Spleen (tissue), 11 donors: ENCODE results near the gene TMEM233. TPM values are rescaled to one million over a fixed set of nuclear protein-coding genes. Genes with fewer than 3 reads are reported as not detected.
A peak's percentile ranks its signal among the peaks of the same experiment; 100 is the strongest.

Source experiments
- DNase-seq: peaks from one replicate; pipeline ENCODE4 v3.0.0-alpha.2; 2020
- H3K27ac ChIP-seq, 8 donors: fragments of 200-600 bp; sonication (generic) in 7 of 8; 1 replicate in 4 of 8; 2 replicates in 4 of 8; pipeline versions ENCODE4 v1.5.0 to v1.8.0; 2016 to 2021; ENCODE audit warnings: inconsistent platforms in 4 of 8, mild to moderate bottlenecking in 4 of 8, moderate library complexity in 1 of 8
- H3K27me3 ChIP-seq, 7 donors: fragments of 200-600 bp; sonication (generic) in 6 of 7; replicated peaks in 1 of 7; 1 replicate in 4 of 7; 2 replicates in 3 of 7; pipeline versions ENCODE4 v1.5.0 to v1.8.0; 2016 to 2021; ENCODE audit warnings: inconsistent platforms in 3 of 7, mild to moderate bottlenecking in 1 of 7
- H3K36me3 ChIP-seq, 6 donors: fragments of 200-600 bp; sonication (generic) in 5 of 6; 1 replicate in 4 of 6; 2 replicates in 2 of 6; pipeline versions ENCODE4 v1.5.0 to v1.8.0; 2016 to 2021; ENCODE audit warnings: inconsistent platforms in 2 of 6
- H3K4me1 ChIP-seq, 6 donors: fragments of 200-600 bp; sonication (generic) in 5 of 6; 1 replicate in 3 of 6; 2 replicates in 3 of 6; pipeline versions ENCODE4 v1.5.0 to v1.8.0; 2016 to 2021; ENCODE audit warnings: inconsistent platforms in 3 of 6
- H3K4me3 ChIP-seq, 8 donors: fragments of 200-600 bp; sonication (generic) in 7 of 8; 1 replicate in 4 of 8; 2 replicates in 4 of 8; pipeline versions ENCODE4 v1.5.0 to v1.8.0; 2016 to 2021; ENCODE audit warnings: inconsistent platforms in 4 of 8, mild to moderate bottlenecking in 4 of 8, moderate library complexity in 2 of 8
- H3K9me3 ChIP-seq, 8 donors: fragments of 200-600 bp; sonication (generic) in 7 of 8; 1 replicate in 4 of 8; 2 replicates in 4 of 8; pipeline versions ENCODE4 v1.5.0 to v1.8.0; 2016 to 2021; ENCODE audit warnings: inconsistent platforms in 4 of 8
- POLR2A ChIP-seq, 3 donors: fragments of 450-650 bp; IDR thresholded peaks; one replicate each; pipeline ENCODE4 v1.5.1; 2017; ENCODE audit warnings: antibody characterized with exemption in 3 of 3, mild to moderate bottlenecking in 1 of 3
- POLR2AphosphoS5 ChIP-seq, 3 donors: sonication (generic); formaldehyde crosslinking; IDR thresholded peaks; one replicate each; pipeline ENCODE4 v1.5.1; 2017; ENCODE audit warnings: antibody characterized with exemption in 3 of 3
- WGBS, 5 donors: extraction: QIAGEN DNeasy Blood & Tissue Kit in 3 of 5; methylation state at CpG; one replicate each; pipeline versions ENCODE4 v1.1.5 to v1.1.7; 2013 to 2018; 5-methylcytosine and 5-hydroxymethylcytosine counted together
- intact Hi-C: fragments of 100-400 bp; cut with DNase I; formaldehyde crosslinking; loops from one replicate; pipeline ENCODE4 v1.15.0; 2023; ENCODE audit warnings: low total_unique reads
- polyA plus RNA-seq, 3 donors: library from polyadenylated mRNA; stranded (reverse); fragments of 200-250 nt; gene quantifications; one replicate each; pipeline ENCODE4 v1.2.1, GENCODE V29; 2013
- total RNA-seq, 7 donors: library from RNA; depleted of rRNA in 3 of 7; stranded (reverse); fragments of >200 nt in 3 of 7; fragmentation: NEBNext Ultra II Directional in 4 of 7; extraction: Animal tissue kit (Norgen Biotek cat#: 25700) in 4 of 7; gene quantifications; one replicate each; pipeline versions ENCODE4 v1.1.0 to v1.2.1, GENCODE V29; 2016 to 2021
- TF ChIP-seq, protein P1 (sequence below), 11 experiments: fragments of 200-600 bp in 7 of 11; fragments of 450-650 bp in 4 of 11; sonication (generic) in 4 of 11; IDR thresholded peaks in 8 of 11; conservative IDR thresholded peaks in 3 of 11; 1 replicate in 7 of 11; 2 replicates in 4 of 11; pipeline versions ENCODE4 v1.4.0 to v1.8.0; 2016 to 2021; ENCODE audit warnings: antibody characterized with exemption in 11 of 11, inconsistent platforms in 4 of 11, mild to moderate bottlenecking in 1 of 11
- donor health status: healthy with polysubstance abuse.
- donor health status: DM: no; HTN: no; CAD: no; lungs with moderate emphysema.
- donor health status: DM: no; HTN: no; CAD: no.
- donor health status: Bipolar disorder and iron deficiency.
- donor health status: healthy.
- donor health status: DM: no; HTN: no; CAD: no.
- donor health status: DM: yes; HTN: yes; CAD: no.

Gene TMEM233
- total and polyA plus RNA-seq, 10 donors = 0.15 to 0.74 (median 0.34) TPM; not detected in 1

DNA sequence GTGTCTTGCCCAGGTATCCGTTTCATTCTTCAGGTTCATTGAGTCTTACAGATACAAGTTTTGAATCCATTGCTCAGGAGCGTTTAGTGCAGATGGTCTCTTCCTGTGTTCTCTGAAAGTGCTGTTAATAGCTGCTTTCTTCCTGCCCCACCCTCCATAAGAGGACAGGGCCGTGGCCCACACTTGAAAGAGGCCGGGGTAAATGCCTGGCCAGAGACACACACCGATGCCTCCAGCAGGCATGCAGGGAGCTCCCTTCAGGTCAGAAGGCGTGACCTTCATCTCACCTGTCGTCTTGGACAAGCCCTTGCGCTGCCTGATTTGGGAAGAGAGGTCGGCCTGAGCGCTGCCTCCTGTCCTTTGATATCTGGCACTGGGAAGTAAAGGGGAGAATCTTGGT lies 85.9 kb downstream of the TMEM233 start:
- TF ChIP-seq POLR2AphosphoS5 (IDR thresholded peaks at IDR 0.05) (peak; percentile 39 to 57 (median 55)), POLR2A (IDR thresholded peaks at IDR 0.05) (no peak)
- TF ChIP-seq, protein P1, sequence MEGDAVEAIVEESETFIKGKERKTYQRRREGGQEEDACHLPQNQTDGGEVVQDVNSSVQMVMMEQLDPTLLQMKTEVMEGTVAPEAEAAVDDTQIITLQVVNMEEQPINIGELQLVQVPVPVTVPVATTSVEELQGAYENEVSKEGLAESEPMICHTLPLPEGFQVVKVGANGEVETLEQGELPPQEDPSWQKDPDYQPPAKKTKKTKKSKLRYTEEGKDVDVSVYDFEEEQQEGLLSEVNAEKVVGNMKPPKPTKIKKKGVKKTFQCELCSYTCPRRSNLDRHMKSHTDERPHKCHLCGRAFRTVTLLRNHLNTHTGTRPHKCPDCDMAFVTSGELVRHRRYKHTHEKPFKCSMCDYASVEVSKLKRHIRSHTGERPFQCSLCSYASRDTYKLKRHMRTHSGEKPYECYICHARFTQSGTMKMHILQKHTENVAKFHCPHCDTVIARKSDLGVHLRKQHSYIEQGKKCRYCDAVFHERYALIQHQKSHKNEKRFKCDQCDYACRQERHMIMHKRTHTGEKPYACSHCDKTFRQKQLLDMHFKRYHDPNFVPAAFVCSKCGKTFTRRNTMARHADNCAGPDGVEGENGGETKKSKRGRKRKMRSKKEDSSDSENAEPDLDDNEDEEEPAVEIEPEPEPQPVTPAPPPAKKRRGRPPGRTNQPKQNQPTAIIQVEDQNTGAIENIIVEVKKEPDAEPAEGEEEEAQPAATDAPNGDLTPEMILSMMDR (IDR thresholded peaks at IDR 0.05 in 8 of 11, conservative IDR thresholded peaks at IDR 0.05 in 3 of 11) = no peak
- H3K27ac ChIP-seq = peak overlapping the region in 5 of 8 donors; percentile 29 to 81 (median 55)
- H3K27me3 ChIP-seq = no peaks in the 10 kb centered on the region
- H3K4me3 ChIP-seq = no peak overlapping the region
- 75 to 93% (median 81%) methylated on average over 6 to 10 of the region's 10 CpGs for WGBS, 5 donors
- DNase-seq = no peak
- peaks cover 6 to 79% (median 75%) of the 10 kb centered on the region in 6 donors for H3K36me3 ChIP-seq
- peaks cover 7 to 75% (median 34%) of the 10 kb centered on the region in 6 donors for H3K4me1 ChIP-seq
- H3K9me3 ChIP-seq = no peaks in the 10 kb centered on the region
- intact Hi-C loops = no loop called here

DNA sequence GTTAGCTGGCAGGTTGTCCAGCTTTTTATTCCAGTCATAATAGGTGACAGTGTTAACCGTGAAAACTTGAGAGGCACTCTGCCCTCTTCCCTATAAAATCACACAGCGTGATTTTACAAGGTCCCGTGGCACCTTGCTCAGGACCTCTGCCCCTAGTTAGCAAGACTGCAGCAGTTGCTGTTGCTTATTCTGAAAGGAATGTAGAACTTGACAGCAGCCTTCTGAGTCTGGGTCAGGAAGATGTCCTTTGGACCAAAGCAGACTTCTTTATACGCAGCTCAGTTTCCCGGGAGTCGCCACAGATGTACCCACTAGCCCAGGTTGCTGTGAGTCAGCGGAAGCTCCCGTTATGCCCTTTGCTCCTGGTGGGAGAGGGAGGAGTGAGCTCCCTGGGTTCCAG lies 87.5 kb downstream of the TMEM233 start:
- peaks cover 0 to 58% (median 27%) of the 10 kb centered on the region in 6 donors for H3K4me1 ChIP-seq
- no peaks in the 10 kb centered on the region for H3K9me3 ChIP-seq
- no peak for DNase-seq
- no peaks in the 10 kb centered on the region for H3K27me3 ChIP-seq
- TF ChIP-seq, protein P1 (IDR thresholded peaks at IDR 0.05 in 8 of 11, conservative IDR thresholded peaks at IDR 0.05 in 3 of 11) = no peak
- TF ChIP-seq POLR2AphosphoS5 (IDR thresholded peaks at IDR 0.05) (no peak), POLR2A (IDR thresholded peaks at IDR 0.05) (no peak)
- intact Hi-C loops = no loop called here
- 92 to 98% (median 96%) methylated on average over 7 to 8 of the region's 8 CpGs for WGBS, 5 donors
- peaks cover 6 to 62% (median 61%) of the 10 kb centered on the region in 6 donors for H3K36me3 ChIP-seq
- H3K27ac ChIP-seq = peak overlapping the region in 4 of 8 donors; percentile 74 to 81 (median 76)
- no peak overlapping the region for H3K4me3 ChIP-seq

DNA sequence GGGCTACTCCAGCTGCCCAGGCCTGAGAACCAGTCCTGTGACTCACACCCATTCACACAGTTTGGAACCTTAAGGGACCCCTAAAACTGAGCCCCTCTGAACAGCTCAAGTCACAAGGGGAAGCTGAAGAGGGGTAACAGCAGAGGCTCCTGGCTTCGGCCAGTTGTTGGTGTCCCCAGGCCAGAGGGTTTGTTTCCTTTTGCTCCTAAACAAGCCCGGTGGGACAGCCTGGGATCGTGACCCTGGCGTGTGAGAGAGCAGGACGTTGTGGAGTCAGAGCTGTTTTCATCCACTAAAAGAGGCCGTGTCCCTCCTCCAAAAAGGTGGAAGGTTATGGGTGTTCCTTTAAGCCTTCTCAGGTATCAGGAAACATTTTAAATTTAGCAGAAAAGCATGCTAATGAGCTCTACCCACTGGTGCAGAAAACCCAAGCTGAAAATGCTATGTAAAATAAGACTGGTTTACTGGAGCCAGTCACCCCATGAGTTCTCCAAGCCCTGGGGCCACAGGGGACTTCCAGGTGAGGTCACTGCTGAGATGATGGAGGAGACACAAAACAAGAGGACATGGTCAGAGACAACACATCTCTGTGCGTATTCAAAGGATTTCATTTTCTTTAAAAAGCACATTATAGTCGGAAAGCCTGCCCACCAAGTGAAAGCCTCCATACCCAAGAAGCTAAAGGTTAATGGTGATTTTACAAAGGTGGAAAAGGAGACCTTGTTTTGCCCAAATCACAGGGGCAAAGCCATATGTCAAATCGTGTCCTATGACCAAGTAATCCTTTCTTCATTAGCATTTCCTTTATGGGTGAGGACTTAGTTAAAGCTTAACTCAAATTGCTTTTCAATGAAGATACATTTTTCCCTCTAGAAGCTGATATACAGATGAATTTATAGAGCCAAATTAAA lies 88.4 kb downstream of the TMEM233 start:
- no peak for DNase-seq
- Histone ChIP-seq H3K36me3 (peaks cover 5 to 59% (median 53%) of the 10 kb centered on the region in 6 donors), H3K9me3 (no peaks in the 10 kb centered on the region), H3K4me1 (peaks cover 0 to 57% (median 24%) of the 10 kb centered on the region in 6 donors), H3K27me3 (no peaks in the 10 kb centered on the region), H3K27ac (peak overlapping the region; percentile 14 to 81 (median 74)), H3K4me3 (no peak overlapping the region)
- intact Hi-C loops = no loop called here
- no peak for TF ChIP-seq POLR2A (IDR thresholded peaks at IDR 0.05)
- TF ChIP-seq, protein P1 (IDR thresholded peaks at IDR 0.05 in 8 of 11, conservative IDR thresholded peaks at IDR 0.05 in 3 of 11) = no peak
- no peak for TF ChIP-seq POLR2AphosphoS5 (IDR thresholded peaks at IDR 0.05)
- 68 to 76% (median 74%) methylated on average over 9 of the region's 9 CpGs for WGBS, 5 donors

DNA sequence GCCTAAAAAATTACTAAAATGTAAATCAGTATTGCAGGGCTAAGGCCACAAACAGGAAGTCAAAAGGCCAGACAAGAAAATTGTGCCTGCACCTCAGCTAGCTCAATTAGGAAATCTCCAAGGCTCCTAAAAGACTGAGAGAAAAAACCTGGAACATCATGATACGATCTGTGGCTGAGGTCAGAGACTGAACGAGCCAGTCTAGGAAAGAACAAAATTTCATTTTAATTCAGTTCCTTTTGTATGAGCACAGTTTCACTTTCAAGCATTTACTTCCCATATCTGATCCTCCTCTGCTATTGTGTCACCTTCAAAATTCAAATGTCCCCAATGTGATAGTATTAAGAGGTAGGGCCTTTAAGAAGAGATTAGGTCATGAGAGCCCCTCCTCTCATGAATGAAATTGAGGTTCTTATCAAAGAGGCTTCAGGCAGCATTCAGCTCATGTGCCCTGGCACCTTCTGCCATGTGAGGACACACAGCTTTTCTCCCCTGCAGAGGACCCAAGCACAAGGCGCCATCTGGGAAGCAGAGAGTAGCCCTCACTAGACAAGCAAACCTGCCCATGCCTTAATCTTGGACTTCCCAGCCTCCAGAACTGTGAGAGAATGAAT lies 89.2 kb downstream of the TMEM233 start:
- Histone ChIP-seq H3K4me1 (peaks cover 0 to 57% (median 24%) of the 10 kb centered on the region in 6 donors), H3K4me3 (no peak overlapping the region), H3K36me3 (peaks cover 0 to 58% (median 45%) of the 10 kb centered on the region in 6 donors), H3K27me3 (no peaks in the 10 kb centered on the region), H3K9me3 (no peaks in the 10 kb centered on the region), H3K27ac (peak overlapping the region; percentile 14 to 81 (median 74))
- 39 to 42% (median 40%) methylated on average over 3 of the region's 3 CpGs for WGBS, 5 donors
- intact Hi-C loops = no loop called here
- peak in 1 of 3 donors; percentile 6 for TF ChIP-seq POLR2A (IDR thresholded peaks at IDR 0.05)
- peak in 2 of 3 donors; percentile 16 to 51 for TF ChIP-seq POLR2AphosphoS5 (IDR thresholded peaks at IDR 0.05)
- TF ChIP-seq, protein P1 (IDR thresholded peaks at IDR 0.05 in 8 of 11, conservative IDR thresholded peaks at IDR 0.05 in 3 of 11) = no peak
- no peak for DNase-seq
